DMS53 treated with DMSO at 0.1 percent for 48 hours (cell line): Measurements from ENCODE around the gene TNFRSF25.
A peak's percentile ranks its signal among the peaks of the same experiment; 100 is the strongest.

ENCODE experiments used
- DNase-seq: peaks from one replicate; lab custom pipeline; 2025; ENCODE audit not compliant: unreplicated experiment; lab: John Stamatoyannopoulos, UW

TNFRSF25 gene

DNA sequence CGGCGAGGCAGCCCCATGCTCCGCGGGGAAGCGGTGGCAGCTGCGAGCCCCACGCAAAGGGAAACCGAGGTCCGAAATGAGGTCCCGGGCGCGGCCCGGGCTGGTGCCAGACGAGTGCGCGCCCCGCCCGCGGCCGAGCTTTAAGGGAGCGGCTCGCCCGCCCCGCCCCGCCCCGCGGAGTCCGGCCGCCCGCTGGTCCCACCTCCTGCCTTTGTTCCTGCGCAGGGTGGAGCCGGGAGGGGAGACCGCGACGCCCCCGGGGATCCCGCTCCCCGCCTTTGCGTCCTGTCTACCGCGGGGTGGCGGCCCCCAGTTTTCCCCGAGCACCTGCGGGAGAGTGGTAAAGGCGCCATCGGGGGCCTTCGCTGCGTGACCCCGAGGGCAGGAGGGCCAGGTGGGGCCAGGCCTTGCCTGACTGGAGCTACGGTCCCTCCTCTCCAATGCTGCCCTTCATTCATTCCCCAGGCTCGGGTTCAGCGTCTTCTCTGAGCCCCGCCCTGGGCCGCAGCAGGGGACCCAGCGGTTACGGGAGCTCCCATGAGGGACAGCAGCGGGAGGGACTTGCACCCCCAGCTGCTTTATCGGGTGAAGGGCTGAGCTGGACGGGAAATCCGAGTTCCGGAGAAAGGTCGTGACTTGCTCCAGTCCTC is 46.0 kb downstream of the TNFRSF25 start, which contains the start of gene HES2:
Gene HES2, minus strand, starts transcription at position 116 of the 650 bp plus-strand sequence. Its CDS starts 99 bp downstream, at position 17.
- DNase-seq, result no peak

DNA sequence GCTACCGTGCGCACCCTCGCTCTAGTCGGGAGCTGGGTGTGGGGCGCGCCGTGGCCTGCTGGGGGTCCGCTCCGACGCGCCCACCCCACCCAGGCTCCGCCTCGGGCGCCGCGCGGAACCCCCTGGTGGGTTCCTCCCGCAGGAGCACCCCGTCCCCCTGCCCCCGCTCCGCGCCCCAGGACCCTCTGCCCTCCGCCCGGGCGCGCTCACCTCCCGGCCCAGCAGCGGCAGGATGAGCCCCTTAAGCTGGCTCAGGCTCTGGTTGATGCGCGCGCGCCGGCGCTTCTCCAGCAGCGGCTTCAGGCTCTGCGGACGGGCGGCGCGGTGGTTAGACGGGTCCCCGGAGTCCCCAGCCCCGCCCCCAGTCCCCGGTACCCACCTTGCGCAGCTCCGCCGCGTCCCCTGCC is 46.6 kb downstream of the TNFRSF25 start:
- no peak for DNase-seq

GRCh38 chr1:6418668-6419396 is 47.1 kb downstream of the TNFRSF25 start:
- no peak for DNase-seq

- no peak for DNase-seq
Observed at GRCh38 chr1:6417961-6418667, 47.9 kb downstream of the TNFRSF25 start.

DNA sequence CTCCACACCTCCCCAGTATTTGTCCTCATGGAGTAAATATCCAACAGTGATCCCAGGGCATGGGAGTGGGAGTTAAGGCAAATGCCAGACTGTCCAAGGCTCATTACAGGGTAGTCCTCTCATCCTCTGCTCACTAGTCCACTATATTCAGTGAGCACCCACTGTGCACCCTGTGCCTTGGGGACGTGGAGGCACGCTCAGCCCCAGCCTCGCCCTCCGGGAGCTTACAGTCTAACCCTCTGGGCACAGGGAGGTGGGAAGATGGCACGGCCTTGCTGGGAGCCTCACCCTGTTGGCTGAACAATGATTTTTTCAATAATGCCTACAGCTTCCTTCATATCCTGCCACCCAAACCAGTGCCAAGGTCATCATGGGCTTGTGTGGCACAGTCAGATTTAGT is 49.1 kb downstream of the TNFRSF25 start:
- DNase-seq, result no peak

GRCh38 chr1:6416295-6416656 is 49.7 kb downstream of the TNFRSF25 start:
- DNase-seq, result no peak

- no peak for DNase-seq
Observed at GRCh38 chr1:6414881-6415626, 50.9 kb downstream of the TNFRSF25 start.

DNA sequence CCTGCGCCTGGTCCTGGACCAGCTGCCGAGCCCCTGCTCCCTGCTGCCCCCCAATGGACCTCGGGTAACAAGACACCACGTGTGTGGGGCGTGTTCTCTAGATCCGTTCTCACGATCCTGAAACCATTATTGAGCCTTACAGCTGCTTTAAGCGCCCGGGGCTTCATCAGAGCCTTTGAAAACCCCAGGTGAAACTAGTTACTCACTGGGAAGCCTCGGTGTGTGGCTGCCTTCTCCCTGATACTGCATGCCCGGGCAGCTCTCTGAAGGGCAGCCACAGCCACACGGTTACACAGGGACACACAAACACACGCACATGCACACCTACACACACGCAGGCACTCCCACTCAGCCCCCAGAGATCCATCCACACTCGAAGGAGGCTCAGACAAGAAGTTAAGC is 51.5 kb downstream of the TNFRSF25 start:
- no peak for DNase-seq

DNA sequence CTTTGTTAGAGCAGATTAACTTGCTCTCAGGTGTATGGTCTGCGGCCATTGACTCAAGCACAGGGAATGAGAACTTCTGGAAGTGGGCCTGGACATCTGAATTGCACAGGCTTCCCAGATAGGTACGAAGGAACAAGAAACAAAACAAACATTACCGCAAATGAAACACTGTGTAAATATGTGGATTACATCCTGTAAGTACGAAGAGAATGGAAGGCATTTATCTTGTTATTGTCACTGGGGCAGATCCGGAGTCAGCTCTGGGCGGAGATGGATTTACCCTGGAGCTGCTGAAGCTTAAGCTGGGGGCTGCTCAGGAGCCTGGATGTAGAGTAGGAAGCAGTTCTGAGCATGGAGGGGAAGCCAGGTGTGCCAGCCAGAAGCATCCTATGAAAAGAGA is 53.1 kb downstream of the TNFRSF25 start:
- peak; percentile 79 for DNase-seq
